Ovary (tissue), 9 donors: ENCODE data around the gene CDC7. TPM values are rescaled to one million over a fixed set of nuclear protein-coding genes. Genes with fewer than 3 reads are reported as not detected.

Experiments used
- DNase-seq, 5 donors: peaks; one replicate each; pipeline ENCODE4 v3.0.0-alpha.2; 2019 to 2020
- H3K27ac ChIP-seq, 2 donors: fragments of 200-600 bp; one replicate each; pipeline versions ENCODE4 v1.5.1 to v1.8.0; 2019 to 2022
- H3K27me3 ChIP-seq: fragments of 200-600 bp; one replicate; pipeline ENCODE4 v1.8.0; 2022
- H3K36me3 ChIP-seq: fragments of 200-600 bp; sonication (generic); one replicate; pipeline ENCODE4 v1.5.1; 2019
- H3K4me1 ChIP-seq: one replicate; pipeline ENCODE4 v1.8.1; 2013; ENCODE audit warnings: mild to moderate bottlenecking, moderate library complexity; ENCODE audit not compliant: insufficient read depth
- H3K4me3 ChIP-seq: fragments of 200-600 bp; sonication (generic); one replicate; pipeline ENCODE4 v1.5.1; 2017
- H3K9me3 ChIP-seq, 2 donors: fragments of 200-600 bp in 1 of 2; sonication (generic) in 1 of 2; one replicate each; pipeline versions ENCODE4 v1.5.1 to v1.8.1; 2013 to 2019; ENCODE audit warnings: mild to moderate bottlenecking in 1 of 2, moderate library complexity in 1 of 2
- EP300 ChIP-seq: sonication (generic); formaldehyde crosslinking; IDR thresholded peaks from one replicate; pipeline ENCODE4 v1.6.1; 2017; ENCODE audit warnings: antibody characterized with exemption
- POLR2A ChIP-seq: fragments of 450-650 bp; IDR thresholded peaks from one replicate; pipeline ENCODE4 v1.6.1; 2017; ENCODE audit warnings: antibody characterized with exemption, mild to moderate bottlenecking, moderate library complexity
- WGBS, 3 donors: extraction: QIAGEN DNeasy Blood & Tissue Kit in 1 of 3; methylation state at CpG; one replicate each; pipeline versions ENCODE4 v1.1.5 to v1.1.7; 2013 to 2017; 5-methylcytosine and 5-hydroxymethylcytosine counted together
- intact Hi-C, 4 donors: fragments of 100-400 bp; cut with DNase I; formaldehyde crosslinking; loops; one replicate each; pipeline versions ENCODE4 v1.11.0 to v1.15.1; 2022 to 2023
- polyA plus RNA-seq, 2 donors: library from polyadenylated mRNA; stranded (reverse); fragments of 200-250 nt in 1 of 2; fragments of 350-450 nt in 1 of 2; fragmentation: Illumina TruSeq in 1 of 2; extraction: RNeasy Lipid Tissue Mini Kit (QIAGEN cat#74804) in 1 of 2; gene quantifications; one replicate each; pipeline ENCODE4 v1.2.3, GENCODE V29; 2013 to 2014
- total RNA-seq, 7 donors: library from RNA; depleted of rRNA in 2 of 7; stranded (reverse); fragments of >200 nt in 2 of 7; fragmentation: NEBNext Ultra II Directional in 3 of 7; extraction: Animal tissue kit (Norgen Biotek cat#: 25700) in 3 of 7; gene quantifications; one replicate each; pipeline versions ENCODE4 v1.1.0 to v1.2.4, GENCODE V29; 2016 to 2023
- TF ChIP-seq, protein P1 (sequence below), 3 donors: fragments of 450-650 bp in 2 of 3; fragments of 200-600 bp in 1 of 3; IDR thresholded peaks; one replicate each; pipeline versions ENCODE4 v1.5.1 to v1.8.0; 2016 to 2022; ENCODE audit warnings: antibody characterized with exemption in 3 of 3, mild to moderate bottlenecking in 1 of 3
- donor health status: DM: no; HTN: no; CAD: no; lungs with moderate emphysema.
- donor health status: DM: no; HTN: no; CAD: no.
- donor health status: Bipolar disorder and iron deficiency.
- donor health status: DM: yes; HTN: yes; CAD: no.
- donor health status: DM: no; HTN: no; CAD: no.
- donor health status: DM: yes; HTN: yes; CAD: no.

CDC7 gene
- total and polyA plus RNA-seq, 9 donors = 1.2 to 5.5 (median 2.9) TPM

DNA sequence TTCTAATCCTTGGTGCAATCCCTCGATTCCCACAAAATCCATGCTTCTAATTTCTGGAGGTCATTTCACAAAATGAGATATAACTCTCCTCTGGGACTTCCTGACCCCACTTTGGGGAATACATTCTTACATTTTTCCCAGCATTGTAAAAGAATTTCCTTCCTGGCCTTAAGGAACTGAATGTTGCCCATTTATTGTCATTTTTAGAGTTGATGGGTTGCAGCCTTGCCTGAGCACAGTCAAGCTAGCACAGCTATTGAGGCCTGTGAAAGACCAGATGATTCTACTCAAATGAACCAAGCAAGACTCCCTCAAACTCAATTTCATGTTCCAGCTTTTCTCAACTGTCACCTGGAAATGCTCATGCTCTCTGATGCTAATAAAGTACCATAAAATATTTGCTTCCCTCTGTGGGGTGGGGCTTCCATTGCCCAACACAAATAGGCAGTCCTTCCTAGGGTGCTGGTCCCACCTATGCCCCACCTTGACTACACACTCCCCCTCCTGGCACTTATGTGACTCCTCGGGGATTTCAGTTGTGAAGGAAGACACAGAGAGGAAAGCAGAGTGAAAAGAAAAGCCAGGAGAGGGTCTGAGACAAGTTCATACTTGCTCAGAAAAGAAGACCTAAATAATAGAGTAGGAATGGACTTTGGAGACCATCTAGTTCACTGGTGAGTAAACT is 24.0 kb upstream of the CDC7 start:
- no peak for TF ChIP-seq EP300
- no peak for TF ChIP-seq POLR2A
- TF ChIP-seq, protein P1, sequence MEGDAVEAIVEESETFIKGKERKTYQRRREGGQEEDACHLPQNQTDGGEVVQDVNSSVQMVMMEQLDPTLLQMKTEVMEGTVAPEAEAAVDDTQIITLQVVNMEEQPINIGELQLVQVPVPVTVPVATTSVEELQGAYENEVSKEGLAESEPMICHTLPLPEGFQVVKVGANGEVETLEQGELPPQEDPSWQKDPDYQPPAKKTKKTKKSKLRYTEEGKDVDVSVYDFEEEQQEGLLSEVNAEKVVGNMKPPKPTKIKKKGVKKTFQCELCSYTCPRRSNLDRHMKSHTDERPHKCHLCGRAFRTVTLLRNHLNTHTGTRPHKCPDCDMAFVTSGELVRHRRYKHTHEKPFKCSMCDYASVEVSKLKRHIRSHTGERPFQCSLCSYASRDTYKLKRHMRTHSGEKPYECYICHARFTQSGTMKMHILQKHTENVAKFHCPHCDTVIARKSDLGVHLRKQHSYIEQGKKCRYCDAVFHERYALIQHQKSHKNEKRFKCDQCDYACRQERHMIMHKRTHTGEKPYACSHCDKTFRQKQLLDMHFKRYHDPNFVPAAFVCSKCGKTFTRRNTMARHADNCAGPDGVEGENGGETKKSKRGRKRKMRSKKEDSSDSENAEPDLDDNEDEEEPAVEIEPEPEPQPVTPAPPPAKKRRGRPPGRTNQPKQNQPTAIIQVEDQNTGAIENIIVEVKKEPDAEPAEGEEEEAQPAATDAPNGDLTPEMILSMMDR (IDR thresholded peaks at IDR 0.05) = no peak
- H3K36me3 ChIP-seq = no peaks in the 10 kb centered on the region
- 10 to 16% (median 10%) methylated on average over 2 of the region's 2 CpGs for WGBS, 3 donors
- no peaks in the 10 kb centered on the region for H3K27me3 ChIP-seq
- intact Hi-C loops = no loop called here
- no peak overlapping the region for H3K4me3 ChIP-seq
- H3K27ac ChIP-seq = no peak overlapping the region
- no peaks in the 10 kb centered on the region for H3K9me3 ChIP-seq
- no peaks in the 10 kb centered on the region for H3K4me1 ChIP-seq
- no peak for DNase-seq

DNA sequence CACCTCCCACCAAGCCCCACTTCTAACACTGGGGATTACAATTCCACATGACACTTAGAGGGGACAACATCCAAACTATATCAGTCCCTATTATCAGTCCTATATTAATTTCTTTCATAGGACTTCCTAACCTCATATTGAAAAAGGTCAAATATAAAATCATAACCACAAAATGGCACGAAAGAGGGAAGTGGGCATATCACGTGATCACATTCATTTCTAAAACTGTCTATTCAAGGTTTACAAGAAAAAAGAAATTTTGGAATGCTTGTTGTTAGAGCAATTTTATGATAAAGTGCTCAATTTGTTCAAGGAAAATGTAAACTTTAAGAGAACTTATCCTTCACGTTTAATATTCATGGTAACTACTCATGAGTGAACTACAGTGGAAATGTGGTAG is 13.2 kb upstream of the CDC7 start:
- Histone ChIP-seq H3K36me3 (no peaks in the 10 kb centered on the region), H3K27ac (no peak overlapping the region), H3K4me3 (no peak overlapping the region), H3K9me3 (no peaks in the 10 kb centered on the region), H3K27me3 (no peaks in the 10 kb centered on the region), H3K4me1 (no peaks in the 10 kb centered on the region)
- intact Hi-C loops = no loop called here
- DNase-seq = no peak
- 54 to 72% (median 72%) methylated on average over 3 of the region's 3 CpGs for WGBS, 3 donors
- TF ChIP-seq POLR2A (no peak), EP300 (no peak)
- TF ChIP-seq, protein P1 (IDR thresholded peaks at IDR 0.05) = no peak

DNA sequence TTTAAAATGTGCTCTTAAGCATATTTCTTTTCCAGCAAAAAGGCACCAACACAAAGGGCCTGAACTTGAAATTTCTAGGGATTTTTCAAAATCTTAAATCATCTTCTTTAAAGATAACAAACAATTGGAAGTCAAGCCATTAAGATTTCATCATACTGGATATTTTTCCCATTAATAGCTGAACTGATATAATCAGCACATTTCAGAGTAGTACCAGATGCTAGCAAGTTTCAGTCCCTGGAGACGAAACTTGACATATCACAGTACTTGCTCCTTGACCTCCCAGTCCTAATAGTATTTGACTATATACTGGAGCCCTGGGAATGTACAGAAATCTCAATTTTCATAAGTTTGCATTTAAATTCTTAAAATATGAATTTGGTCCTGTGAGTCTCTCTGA is 10.2 kb upstream of the CDC7 start:
- H3K9me3 ChIP-seq = no peaks in the 10 kb centered on the region
- no peak overlapping the region for H3K27ac ChIP-seq
- H3K36me3 ChIP-seq = no peaks in the 10 kb centered on the region
- H3K4me3 ChIP-seq = no peak overlapping the region
- TF ChIP-seq, protein P1 (IDR thresholded peaks at IDR 0.05) = no peak
- TF ChIP-seq EP300 (no peak), POLR2A (no peak)
- H3K4me1 ChIP-seq = no peaks in the 10 kb centered on the region
- DNase-seq = no peak
- 51 to 70% (median 58%) methylated on average over 1 of the region's 1 CpG for WGBS, 3 donors
- H3K27me3 ChIP-seq = no peaks in the 10 kb centered on the region
- intact Hi-C loops = no loop called here

GRCh38 chr1:91498035-91498434 is 2.6 kb upstream of the CDC7 start:
- Histone ChIP-seq H3K9me3 (no peaks in the 10 kb centered on the region), H3K36me3 (no peaks in the 10 kb centered on the region), H3K27ac (no peak overlapping the region), H3K4me3 (no peak overlapping the region), H3K4me1 (peaks cover 4% of the 10 kb centered on the region), H3K27me3 (no peaks in the 10 kb centered on the region)
- DNase-seq = no peak
- TF ChIP-seq, protein P1 (IDR thresholded peaks at IDR 0.05) = no peak
- TF ChIP-seq EP300 (no peak), POLR2A (no peak)
- WGBS, 3 donors = 91 to 94% (median 93%) methylated on average over 2 of the region's 2 CpGs
- intact Hi-C loops = no loop called here
